PC-9 (cell line): Measurements from ENCODE around the gene CTPS2. TPM values are rescaled to one million over a fixed set of nuclear protein-coding genes. Genes with fewer than 3 reads are reported as not detected.

Source experiments
- BruUV-seq: library from RNA; stranded (reverse); fragments of 400-500 nt; replicated peaks from 2 replicates; lab custom pipeline; 2021; lab: Mats Ljungman, UMichigan
- CTCF ChIA-PET: fragments of 300-600 bp; sonication (Branson Sonifier 250); formaldehyde crosslinking; loops from one replicate; lab custom pipeline; 2022; ENCODE audit warnings: antibody characterized with exemption; lab: Charles Lee
- POLR2A ChIA-PET: fragments of 300-600 bp; sonication (Branson Sonifier 250); formaldehyde crosslinking; loops from one replicate; lab custom pipeline; 2022; ENCODE audit warnings: antibody characterized with exemption; ENCODE audit not compliant: unreplicated experiment; lab: Charles Lee
- DNase-seq, 2 experiments: peaks; one replicate each; pipeline versions ENCODE4 v3.0.0 to v3.0.0-alpha.2; 2015 to 2022; ENCODE audit warnings: mixed read lengths in 1 of 2
- H2AFZ ChIP-seq: fragments of 200-600 bp; sonication (generic); 2 replicates; pipeline ENCODE4 v1.8.1; 2017; ENCODE audit warnings: antibody characterized with exemption
- H3F3A ChIP-seq: fragments of 200-600 bp; sonication (generic); 2 replicates; pipeline ENCODE4 v1.8.1; 2017; ENCODE audit warnings: antibody characterized with exemption, mild to moderate bottlenecking, low read depth; ENCODE audit not compliant: insufficient read depth
- H3K27ac ChIP-seq: fragments of 200-600 bp; sonication (generic); 2 replicates; pipeline ENCODE4 v1.6.1; 2016; ENCODE audit warnings: mixed run types
- H3K27me3 ChIP-seq: fragments of 200-600 bp; sonication (generic); 2 replicates; pipeline ENCODE4 v1.6.1; 2016; ENCODE audit warnings: low read depth, mixed run types; ENCODE audit not compliant: insufficient read depth
- H3K36me3 ChIP-seq: fragments of 200-600 bp; sonication (generic); 2 replicates; pipeline ENCODE4 v1.6.1; 2016; ENCODE audit warnings: low read depth, mixed run types
- H3K4me1 ChIP-seq: fragments of 200-600 bp; sonication (generic); replicated peaks from 2 replicates; pipeline ENCODE4 v1.6.1; 2016; ENCODE audit warnings: mixed run types; ENCODE audit not compliant: insufficient read depth
- H3K4me2 ChIP-seq: fragments of 200-600 bp; sonication (generic); 2 replicates; pipeline ENCODE4 v1.6.1; 2017; ENCODE audit warnings: mixed run types
- H3K4me3 ChIP-seq: fragments of 200-600 bp; sonication (generic); 2 replicates; pipeline ENCODE4 v1.6.1; 2016; ENCODE audit warnings: mixed run types
- H3K79me2 ChIP-seq: fragments of 200-600 bp; sonication (generic); 2 replicates; pipeline ENCODE4 v1.6.1; 2017; ENCODE audit warnings: low read depth, mixed run types
- H3K9me2 ChIP-seq: fragments of 200-600 bp; sonication (generic); 2 replicates; pipeline ENCODE4 v1.8.1; 2017; ENCODE audit warnings: mild to moderate bottlenecking; ENCODE audit not compliant: insufficient read depth
- H3K9me3 ChIP-seq: fragments of 200-600 bp; sonication (generic); 2 replicates; pipeline ENCODE4 v1.8.1; 2016; ENCODE audit warnings: low read depth; ENCODE audit not compliant: insufficient read depth
- H4K20me1 ChIP-seq: fragments of 200-600 bp; sonication (generic); 2 replicates; pipeline ENCODE4 v1.8.1; 2017; ENCODE audit not compliant: insufficient read depth
- EZH2 ChIP-seq: fragments of 200-600 bp; sonication (generic); IDR thresholded peaks from 2 replicates; pipeline ENCODE4 v1.8.0; 2017; ENCODE audit warnings: antibody characterized with exemption, low read depth
- intact Hi-C: fragments of 100-400 bp; cut with micrococcal nuclease; formaldehyde crosslinking; loops from one replicate; pipeline ENCODE4 v1.10.0; 2022; ENCODE audit not compliant: unreplicated experiment
- total RNA-seq: library from RNA; stranded (reverse); gene quantifications from 2 replicates; pipeline ENCODE4 v1.2.3, GENCODE V29; 2021
- TF ChIP-seq, protein P1 (sequence below): fragments of 200-600 bp; sonication (generic); conservative IDR thresholded peaks from 2 replicates; pipeline ENCODE4 v1.6.1; 2017; ENCODE audit warnings: mixed run types, antibody characterized with exemption, mild to moderate bottlenecking, moderate library complexity

CTPS2 gene
- total RNA-seq, 1 experiment from 2014 or later = 15.8 TPM

GRCh38 chrX:16588266-16588665 lies 124.2 kb downstream of the CTPS2 start:
- Histone ChIP-seq H3K27ac (no peak overlapping the region), H3K27me3 (no peaks in the 10 kb centered on the region), H3K4me3 (no peak overlapping the region), H2AFZ (no peak overlapping the region), H3F3A (no peaks in the 10 kb centered on the region), H3K79me2 (no peaks in the 10 kb centered on the region), H4K20me1 (no peaks in the 10 kb centered on the region), H3K4me1 (no peaks in the 10 kb centered on the region), H3K4me2 (no peak overlapping the region), H3K36me3 (no peaks in the 10 kb centered on the region), H3K9me3 (no peaks in the 10 kb centered on the region), H3K9me2 (no peaks in the 10 kb centered on the region)
- no peak for DNase-seq
- no TSS peak for BruUV-seq
- CTCF ChIA-PET = no interaction called here
- TF ChIP-seq, protein P1, sequence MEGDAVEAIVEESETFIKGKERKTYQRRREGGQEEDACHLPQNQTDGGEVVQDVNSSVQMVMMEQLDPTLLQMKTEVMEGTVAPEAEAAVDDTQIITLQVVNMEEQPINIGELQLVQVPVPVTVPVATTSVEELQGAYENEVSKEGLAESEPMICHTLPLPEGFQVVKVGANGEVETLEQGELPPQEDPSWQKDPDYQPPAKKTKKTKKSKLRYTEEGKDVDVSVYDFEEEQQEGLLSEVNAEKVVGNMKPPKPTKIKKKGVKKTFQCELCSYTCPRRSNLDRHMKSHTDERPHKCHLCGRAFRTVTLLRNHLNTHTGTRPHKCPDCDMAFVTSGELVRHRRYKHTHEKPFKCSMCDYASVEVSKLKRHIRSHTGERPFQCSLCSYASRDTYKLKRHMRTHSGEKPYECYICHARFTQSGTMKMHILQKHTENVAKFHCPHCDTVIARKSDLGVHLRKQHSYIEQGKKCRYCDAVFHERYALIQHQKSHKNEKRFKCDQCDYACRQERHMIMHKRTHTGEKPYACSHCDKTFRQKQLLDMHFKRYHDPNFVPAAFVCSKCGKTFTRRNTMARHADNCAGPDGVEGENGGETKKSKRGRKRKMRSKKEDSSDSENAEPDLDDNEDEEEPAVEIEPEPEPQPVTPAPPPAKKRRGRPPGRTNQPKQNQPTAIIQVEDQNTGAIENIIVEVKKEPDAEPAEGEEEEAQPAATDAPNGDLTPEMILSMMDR = no peak
- TF ChIP-seq EZH2 = no peak
- intact Hi-C loops = no loop called here
- POLR2A ChIA-PET = no interaction called here

DNA sequence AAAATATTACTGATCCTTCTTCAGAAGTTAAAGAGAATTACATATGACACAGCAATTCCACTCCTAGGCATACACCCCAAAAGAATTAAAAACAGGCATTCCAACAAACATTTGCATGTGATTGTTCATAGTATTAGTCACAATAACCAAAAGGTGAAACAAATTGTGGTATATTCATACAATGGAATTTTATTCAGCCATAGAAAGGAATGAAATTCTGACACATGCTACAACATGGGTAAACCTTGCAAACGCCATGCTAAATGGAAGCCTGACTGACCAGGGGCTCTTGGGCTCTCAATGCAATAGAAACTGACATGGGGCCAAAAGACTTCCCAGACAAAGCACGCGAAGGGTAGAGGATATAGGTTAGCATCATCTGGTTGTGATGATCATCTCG lies 124.6 kb downstream of the CTPS2 start:
- no peaks in the 10 kb centered on the region for H3K79me2 ChIP-seq
- intact Hi-C loops = no loop called here
- H3K27ac ChIP-seq = no peak overlapping the region
- no peak for TF ChIP-seq EZH2
- TF ChIP-seq, protein P1 = no peak
- no peaks in the 10 kb centered on the region for H3K36me3 ChIP-seq
- H2AFZ ChIP-seq = no peak overlapping the region
- H3K4me3 ChIP-seq = no peak overlapping the region
- no peaks in the 10 kb centered on the region for H3K27me3 ChIP-seq
- no TSS peak for BruUV-seq
- no peaks in the 10 kb centered on the region for H3K4me1 ChIP-seq
- H3F3A ChIP-seq = no peaks in the 10 kb centered on the region
- no peak for DNase-seq
- no peak overlapping the region for H3K4me2 ChIP-seq
- no peaks in the 10 kb centered on the region for H3K9me2 ChIP-seq
- no peaks in the 10 kb centered on the region for H4K20me1 ChIP-seq
- POLR2A ChIA-PET = no interaction called here
- no peaks in the 10 kb centered on the region for H3K9me3 ChIP-seq
- CTCF ChIA-PET = no interaction called here

- Histone ChIP-seq H3K79me2 (no peaks in the 10 kb centered on the region), H4K20me1 (no peaks in the 10 kb centered on the region), H3K4me2 (no peak overlapping the region), H3K36me3 (no peaks in the 10 kb centered on the region), H2AFZ (no peak overlapping the region), H3F3A (no peaks in the 10 kb centered on the region), H3K4me3 (no peak overlapping the region), H3K27ac (no peak overlapping the region), H3K4me1 (no peaks in the 10 kb centered on the region), H3K9me3 (no peaks in the 10 kb centered on the region), H3K9me2 (no peaks in the 10 kb centered on the region), H3K27me3 (no peaks in the 10 kb centered on the region)
- ChIA-PET CTCF (no interaction called here), POLR2A (no interaction called here)
- BruUV-seq = no TSS peak
- no peak for DNase-seq
- intact Hi-C loops = no loop called here
- TF ChIP-seq, protein P1 = no peak
- no peak for TF ChIP-seq EZH2
These were observed 125.9 kb downstream of the CTPS2 start for GRCh38 chrX:16586377-16587112.
